GM12801 (cell line): ENCODE results near the gene KCNT2.

Source experiments
- TF ChIP-seq, protein P1 (sequence below): IDR thresholded peaks from one replicate; pipeline ENCODE4 v1.5.1; 2011; ENCODE audit warnings: control low read depth; ENCODE audit not compliant: insufficient read length; ENCODE audit errors: extremely low read depth

The KCNT2 gene

GRCh38 chr1:196400478-196401451, 207.5 kb downstream of the KCNT2 start:
- TF ChIP-seq, protein P1, sequence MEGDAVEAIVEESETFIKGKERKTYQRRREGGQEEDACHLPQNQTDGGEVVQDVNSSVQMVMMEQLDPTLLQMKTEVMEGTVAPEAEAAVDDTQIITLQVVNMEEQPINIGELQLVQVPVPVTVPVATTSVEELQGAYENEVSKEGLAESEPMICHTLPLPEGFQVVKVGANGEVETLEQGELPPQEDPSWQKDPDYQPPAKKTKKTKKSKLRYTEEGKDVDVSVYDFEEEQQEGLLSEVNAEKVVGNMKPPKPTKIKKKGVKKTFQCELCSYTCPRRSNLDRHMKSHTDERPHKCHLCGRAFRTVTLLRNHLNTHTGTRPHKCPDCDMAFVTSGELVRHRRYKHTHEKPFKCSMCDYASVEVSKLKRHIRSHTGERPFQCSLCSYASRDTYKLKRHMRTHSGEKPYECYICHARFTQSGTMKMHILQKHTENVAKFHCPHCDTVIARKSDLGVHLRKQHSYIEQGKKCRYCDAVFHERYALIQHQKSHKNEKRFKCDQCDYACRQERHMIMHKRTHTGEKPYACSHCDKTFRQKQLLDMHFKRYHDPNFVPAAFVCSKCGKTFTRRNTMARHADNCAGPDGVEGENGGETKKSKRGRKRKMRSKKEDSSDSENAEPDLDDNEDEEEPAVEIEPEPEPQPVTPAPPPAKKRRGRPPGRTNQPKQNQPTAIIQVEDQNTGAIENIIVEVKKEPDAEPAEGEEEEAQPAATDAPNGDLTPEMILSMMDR = no peak

DNA sequence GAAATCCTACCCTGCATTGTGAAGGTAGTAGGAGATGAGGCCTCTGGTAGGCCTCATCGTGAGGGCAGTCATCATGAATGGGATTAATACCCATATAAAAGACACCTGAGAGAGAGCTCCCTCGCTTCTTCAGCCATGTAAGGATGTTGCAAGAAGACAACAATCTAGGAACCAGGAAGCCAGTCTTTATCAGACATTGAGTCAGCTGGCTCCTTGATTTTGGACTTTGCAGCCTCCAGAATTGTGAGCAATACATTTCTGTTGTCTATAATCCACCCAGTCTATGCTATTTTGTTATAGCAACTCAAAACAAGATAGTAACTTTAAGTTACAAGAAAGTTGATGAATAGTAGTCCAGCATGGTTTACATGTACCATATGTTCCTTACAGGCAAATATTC, 208.5 kb downstream of the KCNT2 start:
- TF ChIP-seq, protein P1 = no peak

- TF ChIP-seq, protein P1 = no peak
Observed at GRCh38 chr1:196393742-196394141, 214.5 kb downstream of the KCNT2 start.

DNA sequence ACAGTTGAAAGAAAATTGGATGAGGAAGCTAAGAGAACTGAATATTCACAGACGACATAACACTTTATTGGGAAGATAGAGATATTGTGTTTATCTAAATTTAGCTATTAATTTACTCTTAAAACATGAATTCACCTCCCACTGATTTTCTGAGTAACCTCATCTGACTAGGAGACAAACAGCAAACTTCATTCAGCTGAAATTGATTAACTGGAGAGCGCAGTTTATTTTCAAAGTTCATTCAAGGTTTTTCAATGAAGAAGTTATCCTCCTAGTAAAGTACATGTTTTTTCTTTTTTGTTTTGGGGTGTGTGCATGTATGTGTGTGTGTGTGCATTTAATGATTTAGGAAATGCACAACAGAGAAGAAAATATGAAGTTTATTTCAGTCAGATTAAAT, 215.0 kb downstream of the KCNT2 start:
- TF ChIP-seq, protein P1 = no peak

GRCh38 chr1:196387766-196388165, 220.5 kb downstream of the KCNT2 start:
- TF ChIP-seq, protein P1 = no peak

GRCh38 chr1:196385109-196385508, 223.1 kb downstream of the KCNT2 start:
- TF ChIP-seq, protein P1 = no peak

- TF ChIP-seq, protein P1 = no peak
Observed at GRCh38 chr1:196382383-196382782, 225.9 kb downstream of the KCNT2 start.
